ENCODE results near the gene NXPH2. TPM values are rescaled to one million over a fixed set of nuclear protein-coding genes. Genes with fewer than 3 reads are reported as not detected.
A peak's percentile ranks its signal among the peaks of the same experiment; 100 is the strongest.

Gene NXPH2
- total and polyA plus RNA-seq, 4 donors = 12.7 to 23.3 (median 15.8) TPM

- H3K4me3 ChIP-seq (ENCODE audit: low read depth, low read length) = no peak overlapping the region
- 63% methylated on average over 1 of the region's 2 CpGs for WGBS (ENCODE audit: insufficient coverage)
These were observed 150.0 kb downstream of the NXPH2 start for GRCh38 chr2:138630164-138630563.

GRCh38 chr2:138626148-138626547, 154.0 kb downstream of the NXPH2 start:
- no peaks in the 10 kb centered on the region for H3K4me1 ChIP-seq (ENCODE audit: control insufficient read depth, insufficient read depth, low read length)
- H3K4me3 ChIP-seq (ENCODE audit: low read depth, low read length) = no peak overlapping the region
- WGBS (ENCODE audit: insufficient coverage) = 91% methylated on average over 1 of the region's 1 CpG
- no peaks in the 10 kb centered on the region for H3K27me3 ChIP-seq (ENCODE audit: control insufficient read depth, insufficient read depth, low read length)
- no peaks in the 10 kb centered on the region for H3K36me3 ChIP-seq (ENCODE audit: control insufficient read depth, insufficient read depth, low read length)
- no peaks in the 10 kb centered on the region for H3K9me3 ChIP-seq (ENCODE audit: control insufficient read depth, insufficient read depth, low read length)
- DNase-seq (ENCODE audit: low read depth in 4 of 6, low spot score in 6 of 6) = no peak
- H3K27ac ChIP-seq (ENCODE audit: low read depth, low read length) = no peak overlapping the region

More at GRCh38 chr2:138630164-138630563, 150.0 kb downstream of the NXPH2 start:
- Histone ChIP-seq H3K4me1 (ENCODE audit: control insufficient read depth, insufficient read depth, low read length) (no peaks in the 10 kb centered on the region), H3K27ac (ENCODE audit: low read depth, low read length) (no peak overlapping the region), H3K9me3 (ENCODE audit: control insufficient read depth, insufficient read depth, low read length) (peaks cover 3% of the 10 kb centered on the region), H3K27me3 (ENCODE audit: control insufficient read depth, insufficient read depth, low read length) (no peaks in the 10 kb centered on the region), H3K36me3 (ENCODE audit: control insufficient read depth, insufficient read depth, low read length) (no peaks in the 10 kb centered on the region)
- peak in 1 of 6 donors; percentile 28 for DNase-seq (ENCODE audit: low read depth in 4 of 6, low spot score in 6 of 6)

GRCh38 chr2:138622613-138623012, 157.6 kb downstream of the NXPH2 start:
- DNase-seq (ENCODE audit: low read depth in 4 of 6, low spot score in 6 of 6) = no peak
- H3K27me3 ChIP-seq (ENCODE audit: control insufficient read depth, insufficient read depth, low read length) = no peaks in the 10 kb centered on the region
- no peaks in the 10 kb centered on the region for H3K4me1 ChIP-seq (ENCODE audit: control insufficient read depth, insufficient read depth, low read length)
- H3K36me3 ChIP-seq (ENCODE audit: control insufficient read depth, insufficient read depth, low read length) = no peaks in the 10 kb centered on the region
- H3K9me3 ChIP-seq (ENCODE audit: control insufficient read depth, insufficient read depth, low read length) = no peaks in the 10 kb centered on the region
- no peak overlapping the region for H3K27ac ChIP-seq (ENCODE audit: low read depth, low read length)
- WGBS (ENCODE audit: insufficient coverage) = 44% methylated on average over 1 of the region's 3 CpGs
- H3K4me3 ChIP-seq (ENCODE audit: low read depth, low read length) = no peak overlapping the region

GRCh38 chr2:138621139-138621538, 159.1 kb downstream of the NXPH2 start:
- Histone ChIP-seq H3K4me3 (ENCODE audit: low read depth, low read length) (no peak overlapping the region), H3K27ac (ENCODE audit: low read depth, low read length) (no peak overlapping the region), H3K36me3 (ENCODE audit: control insufficient read depth, insufficient read depth, low read length) (no peaks in the 10 kb centered on the region), H3K9me3 (ENCODE audit: control insufficient read depth, insufficient read depth, low read length) (no peaks in the 10 kb centered on the region), H3K4me1 (ENCODE audit: control insufficient read depth, insufficient read depth, low read length) (no peaks in the 10 kb centered on the region), H3K27me3 (ENCODE audit: control insufficient read depth, insufficient read depth, low read length) (no peaks in the 10 kb centered on the region)
- WGBS (ENCODE audit: insufficient coverage) = 29% methylated on average over 2 of the region's 3 CpGs
- no peak for DNase-seq (ENCODE audit: low read depth in 4 of 6, low spot score in 6 of 6)

- WGBS (ENCODE audit: insufficient coverage) = 20% methylated on average over 1 of the region's 2 CpGs
- Histone ChIP-seq H3K36me3 (ENCODE audit: control insufficient read depth, insufficient read depth, low read length) (no peaks in the 10 kb centered on the region), H3K4me3 (ENCODE audit: low read depth, low read length) (no peak overlapping the region), H3K9me3 (ENCODE audit: control insufficient read depth, insufficient read depth, low read length) (no peaks in the 10 kb centered on the region), H3K27ac (ENCODE audit: low read depth, low read length) (no peak overlapping the region), H3K4me1 (ENCODE audit: control insufficient read depth, insufficient read depth, low read length) (no peaks in the 10 kb centered on the region), H3K27me3 (ENCODE audit: control insufficient read depth, insufficient read depth, low read length) (no peaks in the 10 kb centered on the region)
- peak in 2 of 6 donors; percentile 17 to 69 for DNase-seq (ENCODE audit: low read depth in 4 of 6, low spot score in 6 of 6)
These were observed 159.8 kb downstream of the NXPH2 start for GRCh38 chr2:138620431-138620830.
